ENCODE measurements around the gene DEFB125.

DNA sequence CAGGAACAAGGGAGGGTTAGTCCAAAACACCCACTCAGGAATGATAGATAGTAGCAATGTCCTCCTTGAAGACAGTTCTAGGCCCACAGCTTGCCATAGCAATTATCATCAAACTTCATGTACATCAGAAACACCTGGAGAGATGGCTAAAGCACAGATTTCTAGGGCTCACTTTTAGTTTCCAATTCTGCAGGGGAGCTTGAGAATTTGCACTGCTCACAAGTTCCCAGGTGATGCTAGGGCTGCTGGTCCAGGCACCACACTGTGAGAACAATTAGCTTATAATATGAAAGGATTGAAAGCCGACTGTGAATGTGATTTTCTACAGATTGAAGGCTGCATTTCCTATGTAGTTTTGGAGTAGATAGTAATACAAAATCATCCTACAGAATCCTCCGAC lies 58.4 kb downstream of the DEFB125 start:
- TF ChIP-seq POLR2AphosphoS5 (IDR thresholded peaks at IDR 0.05; ENCODE audit: low read depth) (no peak), EZH2 (IDR thresholded peaks at IDR 0.05; ENCODE audit: low read depth, unreplicated experiment) (no peak), NANOG (IDR thresholded peaks at IDR 0.05; ENCODE audit: borderline replicate concordance) (no peak), CREB1 (CRISPR knock-in tag; IDR thresholded peaks at IDR 0.05; ENCODE audit: low read depth) (no peak)
- TF ChIP-seq, protein P1, sequence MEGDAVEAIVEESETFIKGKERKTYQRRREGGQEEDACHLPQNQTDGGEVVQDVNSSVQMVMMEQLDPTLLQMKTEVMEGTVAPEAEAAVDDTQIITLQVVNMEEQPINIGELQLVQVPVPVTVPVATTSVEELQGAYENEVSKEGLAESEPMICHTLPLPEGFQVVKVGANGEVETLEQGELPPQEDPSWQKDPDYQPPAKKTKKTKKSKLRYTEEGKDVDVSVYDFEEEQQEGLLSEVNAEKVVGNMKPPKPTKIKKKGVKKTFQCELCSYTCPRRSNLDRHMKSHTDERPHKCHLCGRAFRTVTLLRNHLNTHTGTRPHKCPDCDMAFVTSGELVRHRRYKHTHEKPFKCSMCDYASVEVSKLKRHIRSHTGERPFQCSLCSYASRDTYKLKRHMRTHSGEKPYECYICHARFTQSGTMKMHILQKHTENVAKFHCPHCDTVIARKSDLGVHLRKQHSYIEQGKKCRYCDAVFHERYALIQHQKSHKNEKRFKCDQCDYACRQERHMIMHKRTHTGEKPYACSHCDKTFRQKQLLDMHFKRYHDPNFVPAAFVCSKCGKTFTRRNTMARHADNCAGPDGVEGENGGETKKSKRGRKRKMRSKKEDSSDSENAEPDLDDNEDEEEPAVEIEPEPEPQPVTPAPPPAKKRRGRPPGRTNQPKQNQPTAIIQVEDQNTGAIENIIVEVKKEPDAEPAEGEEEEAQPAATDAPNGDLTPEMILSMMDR (conservative IDR thresholded peaks at IDR 0.05; ENCODE audit: low read depth in 2 of 2): no peak
